GM19397 (cell line): ENCODE measurements around the gene LPP.

Experiments used
- ATAC-seq: cut with Tn5 transposase; IDR thresholded peaks from one replicate; pipeline ENCODE4 v1.9.1; 2021; ENCODE audit warnings: mild to moderate bottlenecking, moderate library complexity; ENCODE audit not compliant: unreplicated experiment

LPP gene

GRCh38 chr3:188352196-188352927 lies 198.4 kb downstream of the LPP start:
- ATAC-seq, result no peak

- no peak for ATAC-seq
Observed at GRCh38 chr3:188353426-188353825, 199.5 kb downstream of the LPP start.

- ATAC-seq, result no peak
Observed at GRCh38 chr3:188358787-188359493, 205.0 kb downstream of the LPP start.

- no peak for ATAC-seq
Observed at GRCh38 chr3:188360364-188360881, 206.5 kb downstream of the LPP start.

- no peak for ATAC-seq
Observed at GRCh38 chr3:188361888-188362287, 207.9 kb downstream of the LPP start.

GRCh38 chr3:188362405-188362831 lies 208.5 kb downstream of the LPP start:
- ATAC-seq, result no peak

- ATAC-seq, result no peak
Observed at GRCh38 chr3:188365184-188365583, 211.2 kb downstream of the LPP start.

- no peak for ATAC-seq
Observed at GRCh38 chr3:188365988-188366698, 212.2 kb downstream of the LPP start.

- no peak for ATAC-seq
Observed at GRCh38 chr3:188367678-188368077, 213.7 kb downstream of the LPP start.

- no peak for ATAC-seq
Observed at GRCh38 chr3:188369526-188369925, 215.6 kb downstream of the LPP start.

GRCh38 chr3:188370081-188370830 lies 216.3 kb downstream of the LPP start:
- ATAC-seq, result no peak

GRCh38 chr3:188378786-188379185 lies 224.8 kb downstream of the LPP start:
- no peak for ATAC-seq

- ATAC-seq, result no peak
Observed at GRCh38 chr3:188380252-188380651, 226.3 kb downstream of the LPP start.

- no peak for ATAC-seq
Observed at GRCh38 chr3:188380722-188381121, 226.8 kb downstream of the LPP start.

GRCh38 chr3:188383748-188384147 lies 229.8 kb downstream of the LPP start:
- no peak for ATAC-seq

- no peak for ATAC-seq
Observed at GRCh38 chr3:188385295-188385694, 231.3 kb downstream of the LPP start.

- ATAC-seq, result peak; percentile 85
Observed at GRCh38 chr3:188389711-188390342, 235.9 kb downstream of the LPP start.

GRCh38 chr3:188390343-188390718 lies 236.4 kb downstream of the LPP start:
- ATAC-seq, result peak; percentile 11

GRCh38 chr3:188390775-188391443 lies 237.0 kb downstream of the LPP start:
- ATAC-seq, result no peak

GRCh38 chr3:188391592-188391991 lies 237.6 kb downstream of the LPP start:
- no peak for ATAC-seq
